GM12892 (cell line): Measurements from ENCODE around the gene MLANA.

ENCODE experiments used
- POLR2A ChIP-seq: IDR thresholded peaks from 2 replicates; pipeline ENCODE4 v1.6.1; 2011; ENCODE audit warnings: low read depth, low read length, control low read depth
- POLR2AphosphoS5 ChIP-seq: IDR thresholded peaks from 2 replicates; pipeline ENCODE4 v1.6.1; 2011; ENCODE audit warnings: low read depth, low read length, control low read depth

DNA sequence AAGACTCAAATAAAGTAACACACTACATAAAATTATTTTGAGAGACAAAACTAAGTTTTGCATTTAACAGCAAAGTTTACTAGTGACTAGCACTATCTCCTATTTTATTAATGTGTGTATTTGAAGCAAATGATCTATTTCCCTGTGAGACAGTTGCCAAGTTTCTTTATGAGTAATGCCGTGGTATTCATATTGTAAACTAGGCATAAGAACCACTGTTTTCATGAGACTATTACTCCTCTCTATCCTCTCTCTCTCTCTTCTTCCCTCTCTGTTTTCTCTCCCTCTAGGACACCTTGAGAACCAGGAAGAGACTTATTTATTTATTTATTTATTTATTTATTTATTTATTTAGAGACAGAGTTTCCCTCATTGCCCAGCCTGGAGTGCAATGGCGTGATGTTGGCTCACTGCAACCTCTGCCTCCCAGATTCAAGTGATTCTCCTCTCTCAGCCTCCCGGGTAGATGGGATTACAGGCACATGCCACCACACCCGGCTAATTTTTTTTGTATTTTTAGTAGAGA is 61.1 kb downstream of the MLANA start:
- no peak for TF ChIP-seq POLR2A
- no peak for TF ChIP-seq POLR2AphosphoS5
